Globus pallidus (tissue), 1 donor: Measurements from ENCODE around the gene SOX30.
"Not testable (repeated sequence)": the region's sequence is repeated elsewhere in the genome, so short reads cannot be mapped to it uniquely, and the experiment has no call there.

Experiments
- DNase-seq: peaks from one replicate; pipeline ENCODE4 v3.0.0-alpha.2; 2015; ENCODE audit warnings: low spot score

The SOX30 gene

GRCh38 chr5:157652377-157652692, at the start of gene SOX30:
SOX30 (minus strand) TSS chr5:157652438; CDS start chr5:157652078, 360 bp downstream.
- DNase-seq = no peak

DNA sequence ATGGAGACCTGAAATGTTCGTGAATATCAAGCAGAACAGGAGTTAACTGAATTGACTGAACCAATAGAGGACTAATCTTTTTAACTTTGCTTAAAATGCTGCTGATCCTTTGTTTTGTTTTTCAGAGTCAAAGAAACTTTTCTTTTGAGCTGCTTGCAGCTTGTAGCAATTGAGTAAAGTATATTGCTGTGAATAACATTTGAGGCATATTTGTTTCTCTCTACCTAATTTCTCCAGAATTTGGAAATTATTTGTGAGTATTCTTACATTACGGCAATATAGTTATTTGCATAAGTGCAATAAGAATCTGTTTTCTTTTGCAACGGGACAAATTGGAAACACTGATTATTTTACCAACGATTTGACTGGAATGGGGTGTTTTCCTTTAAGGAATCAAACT, 46.4 kb upstream of the SOX30 start:
- DNase-seq = not testable (repeated sequence)

GRCh38 chr5:157696154-157696553, 43.9 kb upstream of the SOX30 start:
- not testable (repeated sequence) for DNase-seq

DNA sequence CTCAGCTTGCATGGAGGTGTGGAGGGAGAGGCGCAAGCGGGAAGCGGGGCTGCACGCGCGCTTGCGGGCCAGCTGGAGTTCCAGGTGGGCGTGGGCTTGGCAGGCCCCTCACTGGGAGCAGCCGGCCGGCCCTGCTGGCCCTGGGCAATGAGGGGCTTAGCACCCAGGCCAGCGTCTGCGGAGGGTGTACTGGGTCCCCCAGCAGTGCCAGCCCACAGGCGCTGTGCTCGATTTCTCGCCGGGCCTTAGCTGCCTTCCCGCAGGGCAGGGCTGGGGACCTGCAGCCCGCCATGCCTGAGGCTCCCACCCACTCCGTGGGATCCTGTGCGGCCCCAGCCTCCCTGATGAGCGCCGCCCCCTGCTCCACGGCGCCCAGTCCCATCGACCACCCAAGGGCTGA, 41.6 kb upstream of the SOX30 start:
- not testable (repeated sequence) for DNase-seq

GRCh38 chr5:157690690-157691433, 38.6 kb upstream of the SOX30 start:
- DNase-seq = no peak

- no peak for DNase-seq
These were observed 37.9 kb upstream of the SOX30 start for GRCh38 chr5:157689942-157690689.

GRCh38 chr5:157687198-157687554, 34.9 kb upstream of the SOX30 start:
- no peak for DNase-seq

- DNase-seq = not testable (repeated sequence)
These were observed 34.3 kb upstream of the SOX30 start for GRCh38 chr5:157686276-157687197.

DNA sequence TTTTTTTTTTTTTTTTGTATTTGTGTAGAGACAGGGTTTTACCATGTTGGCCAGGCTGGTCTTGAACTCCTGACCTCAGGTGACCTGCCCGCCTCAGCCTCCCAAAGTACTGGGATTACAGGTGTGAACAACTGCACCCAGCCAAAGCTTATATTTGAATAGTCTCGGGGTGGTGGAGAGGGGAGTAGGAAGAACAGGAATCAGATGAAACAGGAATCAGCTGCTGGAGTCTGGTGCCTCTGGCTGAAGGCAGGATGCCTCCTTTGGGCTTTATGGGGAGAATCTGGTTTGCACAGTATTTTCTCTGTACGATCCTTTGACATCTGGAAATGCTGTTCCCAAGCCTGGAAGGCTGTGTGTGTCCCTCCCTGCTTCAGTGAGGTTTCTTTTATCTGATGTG, 30.0 kb upstream of the SOX30 start:
- DNase-seq = no peak

DNA sequence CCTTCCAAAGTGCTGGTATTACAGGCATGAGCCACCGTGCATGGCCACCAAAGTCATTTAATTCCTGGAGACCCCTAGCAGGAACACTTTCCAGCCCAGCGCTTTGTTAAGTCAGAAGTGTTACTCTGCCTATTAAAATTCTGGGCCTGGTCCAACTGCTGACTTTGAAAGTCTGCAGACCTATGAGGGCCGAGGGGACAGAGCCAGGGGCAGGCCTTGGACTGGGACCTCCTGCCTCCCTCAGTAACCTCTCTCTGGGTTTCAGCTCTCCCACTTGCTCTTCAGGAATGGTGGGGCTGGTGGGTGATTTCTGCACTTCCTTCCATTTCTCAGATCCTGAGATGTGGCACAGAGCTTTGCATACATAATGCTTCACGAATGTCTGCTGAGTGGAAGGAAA, 28.8 kb upstream of the SOX30 start:
- no peak for DNase-seq

- no peak for DNase-seq
These were observed 28.0 kb upstream of the SOX30 start for GRCh38 chr5:157680239-157680638.

DNA sequence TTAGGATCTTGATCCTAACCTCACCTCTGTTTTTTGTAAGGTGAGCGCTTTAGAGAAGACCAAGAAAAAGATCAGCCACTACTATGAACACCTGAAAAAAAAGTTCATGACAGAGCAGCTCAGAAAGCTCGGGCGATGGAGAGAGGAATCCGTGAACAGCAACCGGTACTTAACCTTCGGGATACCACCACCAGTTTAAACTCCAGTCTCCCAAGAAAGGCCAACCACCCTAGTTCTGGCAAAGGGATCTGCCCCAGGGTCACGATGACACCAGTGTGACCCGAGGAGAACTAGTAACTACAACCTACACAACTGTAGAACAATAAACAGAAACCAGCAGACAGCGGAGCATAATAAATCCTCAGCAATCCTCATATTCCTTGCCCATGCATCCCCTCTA, 27.6 kb upstream of the SOX30 start:
- no peak for DNase-seq

DNA sequence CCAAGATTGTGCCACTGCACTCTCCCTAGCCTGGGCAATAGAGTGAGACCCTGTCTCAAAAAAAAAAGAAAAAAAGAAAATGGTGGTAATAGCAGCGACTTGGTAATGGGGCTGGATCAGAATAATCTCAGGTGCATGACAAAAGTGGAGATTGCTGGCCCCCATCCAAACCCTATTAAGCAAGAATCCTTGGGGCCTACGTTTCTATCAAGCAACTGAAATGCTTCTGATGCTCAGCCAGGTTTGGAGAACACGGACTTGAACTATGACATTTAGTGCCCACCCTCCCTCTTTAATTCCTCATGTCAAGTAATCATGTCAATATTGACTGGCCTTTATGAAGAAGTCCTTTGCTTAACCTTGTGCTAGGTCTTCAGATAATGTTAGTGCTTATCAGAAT, 25.7 kb upstream of the SOX30 start:
- DNase-seq = no peak

GRCh38 chr5:157674351-157674750, 22.1 kb upstream of the SOX30 start:
- not testable (repeated sequence) for DNase-seq

- no peak for DNase-seq
These were observed 20.7 kb upstream of the SOX30 start for GRCh38 chr5:157672976-157673375.

DNA sequence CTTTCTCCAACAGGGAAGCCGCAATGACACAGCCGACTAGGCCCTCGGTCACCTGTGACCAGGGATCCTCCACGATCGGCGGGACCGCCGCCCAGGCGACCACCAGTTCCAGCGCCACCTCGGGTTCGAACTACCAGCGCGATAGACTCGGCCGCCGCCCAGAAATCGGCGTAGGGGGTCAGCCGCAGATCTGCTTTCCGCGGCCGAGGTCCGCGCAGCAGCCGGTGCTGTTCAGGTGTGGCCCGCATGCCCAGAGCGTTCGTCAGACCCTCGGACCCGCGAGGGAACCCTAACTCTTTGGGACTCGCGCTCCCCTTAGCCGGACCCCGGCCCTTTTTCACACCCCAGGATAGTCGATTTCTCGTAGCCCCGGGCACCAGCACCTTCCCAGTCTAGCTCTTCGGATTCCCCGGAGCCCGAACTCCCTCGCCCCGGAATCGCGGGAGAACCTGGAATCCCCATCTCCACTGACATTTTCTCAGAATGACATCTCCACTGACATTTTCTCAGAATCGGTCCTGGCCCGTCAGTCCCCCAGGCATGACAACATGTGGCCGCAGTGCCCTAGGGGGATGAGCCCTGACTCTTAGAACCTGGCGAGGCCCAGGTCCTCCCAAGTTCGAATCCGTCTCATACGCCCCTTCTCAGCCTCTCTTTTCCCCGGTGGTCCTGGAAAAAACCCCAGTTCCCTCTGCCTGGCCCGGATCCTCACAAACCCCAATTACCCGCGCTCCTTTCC, 19.5 kb upstream of the SOX30 start:
- no peak for DNase-seq

DNA sequence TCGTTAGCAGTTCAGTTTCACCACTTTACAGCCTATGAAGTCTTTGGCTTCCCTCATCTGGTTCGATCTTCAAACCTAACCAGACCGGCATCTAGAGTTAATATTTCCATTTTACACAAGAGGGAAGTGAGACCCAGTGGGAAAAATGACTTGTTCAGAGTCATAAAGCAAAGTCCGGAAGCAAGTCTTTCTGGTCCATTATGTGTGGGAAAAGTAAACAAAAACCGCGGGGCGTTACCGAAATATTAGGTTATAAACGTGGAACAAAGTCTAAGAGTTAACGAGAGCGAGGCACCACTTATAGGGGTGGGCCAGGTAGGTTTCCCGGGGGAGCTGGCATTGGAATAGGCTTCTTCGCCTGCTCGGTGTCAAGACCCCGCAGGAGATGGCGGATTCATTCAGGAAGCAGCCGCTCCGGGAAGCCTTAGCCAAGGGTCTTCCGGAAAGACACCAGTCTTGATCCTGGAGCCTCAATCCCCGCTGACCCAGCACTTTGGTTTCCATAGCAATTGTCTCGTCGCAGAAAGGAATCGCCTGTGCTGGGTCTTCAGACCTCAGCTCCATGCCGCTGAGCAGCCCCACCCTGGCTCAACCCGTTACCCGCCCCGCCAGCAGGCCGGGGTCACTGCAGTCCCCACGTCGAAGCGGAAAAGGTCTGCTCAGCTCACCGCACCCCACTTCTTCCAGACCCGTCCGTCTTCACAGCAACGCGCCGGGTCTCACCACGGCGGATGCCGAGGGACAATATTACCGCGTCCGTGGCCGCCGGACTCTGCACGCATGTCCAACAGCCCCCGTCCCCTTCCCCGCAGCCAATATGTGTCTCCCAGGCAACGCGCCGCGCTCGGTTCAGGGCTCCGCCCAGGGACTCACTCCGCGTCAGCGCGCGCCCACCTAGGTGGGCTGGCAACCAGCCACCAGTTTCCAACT, 18.7 kb upstream of the SOX30 start, which contains the start of gene C5orf52:
C5orf52 (plus strand) TSS at position 872 of the 930 bp plus-strand sequence. CDS start 82 bp downstream, outside the sequence.
- no peak for DNase-seq

GRCh38 chr5:157669701-157670097, 17.5 kb upstream of the SOX30 start:
- no peak for DNase-seq

DNA sequence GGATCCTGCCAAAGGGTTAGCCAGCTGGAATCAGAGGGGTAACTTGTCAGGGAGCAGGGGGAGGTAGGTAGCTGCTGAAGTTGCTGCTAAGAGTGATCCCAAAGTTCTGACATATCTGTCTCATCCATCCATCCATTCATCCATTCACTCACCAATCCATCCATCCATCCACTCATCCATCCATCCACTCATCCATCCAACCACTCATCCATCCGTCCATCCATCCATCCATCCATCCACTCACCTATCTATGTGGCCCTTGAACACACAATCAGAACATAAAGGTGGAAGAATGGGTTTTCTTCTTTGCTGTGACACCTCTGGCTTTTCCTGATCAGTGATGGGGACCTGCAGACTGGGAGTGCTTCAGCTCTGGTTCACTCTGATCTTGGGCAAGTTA, 16.1 kb upstream of the SOX30 start:
- DNase-seq = no peak

GRCh38 chr5:157665467-157666070, 13.3 kb upstream of the SOX30 start:
- no peak for DNase-seq
